Dendritic cell treated with granulocyte-macrophage colony-stimulating factor and Interleukin-4, amounts not matched to agents 40 ng/mL and 50 ng/mL, for 4 days (primary cell): ENCODE results near the gene CPS1.

Experiments used
- H3K27ac Mint-ChIP-seq: one replicate; pipeline ENCODE4 v1.8.0; 2022; ENCODE audit warnings: mild to moderate bottlenecking, mixed read lengths
- H3K27me3 Mint-ChIP-seq: one replicate; pipeline ENCODE4 v1.8.0; 2022; ENCODE audit warnings: mild to moderate bottlenecking, mixed read lengths
- H3K36me3 Mint-ChIP-seq: one replicate; pipeline ENCODE4 v1.8.0; 2022; ENCODE audit warnings: low read depth, mixed read lengths
- H3K4me1 Mint-ChIP-seq: one replicate; pipeline ENCODE4 v1.8.0; 2022; ENCODE audit warnings: low read depth, mixed read lengths
- H3K4me3 Mint-ChIP-seq: one replicate; pipeline ENCODE4 v1.8.0; 2022; ENCODE audit warnings: mild to moderate bottlenecking, moderate library complexity, mixed read lengths
- H3K9me3 Mint-ChIP-seq: one replicate; pipeline ENCODE4 v1.8.0; 2022; ENCODE audit warnings: mixed read lengths
- intact Hi-C: fragments of 100-400 bp; cut with micrococcal nuclease; formaldehyde crosslinking; loops from one replicate; pipeline ENCODE4 v1.15.0; 2022

Gene CPS1

DNA sequence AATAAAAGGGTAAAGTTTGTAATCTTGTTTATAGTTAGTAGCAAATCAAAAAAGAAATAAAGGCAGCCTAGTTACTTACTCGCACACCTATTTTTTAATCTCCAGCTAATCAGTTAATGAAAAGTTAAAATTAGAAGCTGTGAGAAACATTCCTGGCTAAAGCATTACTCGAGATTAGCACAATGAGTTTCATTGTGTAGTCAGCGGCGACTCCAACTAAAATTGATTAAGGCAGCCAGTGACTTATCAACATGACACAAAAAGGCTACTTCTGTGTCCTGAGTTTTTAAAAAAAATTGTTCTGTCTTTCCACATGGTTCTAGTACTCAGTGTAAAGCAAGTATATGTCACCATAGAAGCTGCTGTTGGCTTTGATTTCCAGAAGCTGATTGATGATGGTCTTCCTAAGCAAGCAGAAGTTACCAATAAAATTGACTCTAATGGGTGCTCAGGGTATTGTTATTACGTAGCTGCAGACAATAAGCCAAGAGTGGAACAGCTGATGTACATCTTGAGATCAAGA lies 159.2 kb downstream of the CPS1 start:
- intact Hi-C loops: no loop called here
- no peaks in the 10 kb centered on the region for H3K36me3 Mint-ChIP-seq
- H3K4me1 Mint-ChIP-seq: no peaks in the 10 kb centered on the region
- H3K27ac Mint-ChIP-seq: no peak overlapping the region
- H3K27me3 Mint-ChIP-seq: no peaks in the 10 kb centered on the region
- no peak overlapping the region for H3K4me3 Mint-ChIP-seq
- peaks cover 9% of the 10 kb centered on the region for H3K9me3 Mint-ChIP-seq

DNA sequence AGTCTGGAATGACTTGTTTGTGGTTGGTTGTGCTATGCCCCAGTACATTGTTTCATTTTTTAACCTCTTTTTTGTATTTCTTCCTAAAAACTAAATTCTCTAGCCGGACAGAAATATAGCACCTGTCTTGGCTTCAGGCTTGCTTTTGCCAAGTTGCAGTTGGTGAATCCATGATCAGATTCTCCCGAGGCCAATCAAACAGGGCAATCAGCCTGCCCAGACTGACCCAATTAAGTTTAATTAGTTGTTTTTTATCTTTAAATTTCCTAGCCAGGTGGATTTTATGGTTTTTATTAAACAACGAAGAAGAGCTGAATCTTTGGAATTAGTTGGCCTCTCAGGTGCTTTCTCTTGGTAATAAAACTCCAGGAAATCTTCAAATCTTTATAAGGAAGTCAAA lies 162.1 kb downstream of the CPS1 start:
- Mint-ChIP-seq H3K9me3 (no peaks in the 10 kb centered on the region), H3K36me3 (no peaks in the 10 kb centered on the region), H3K27ac (no peak overlapping the region), H3K27me3 (no peaks in the 10 kb centered on the region), H3K4me1 (no peaks in the 10 kb centered on the region), H3K4me3 (no peak overlapping the region)
- intact Hi-C loops: no loop called here

DNA sequence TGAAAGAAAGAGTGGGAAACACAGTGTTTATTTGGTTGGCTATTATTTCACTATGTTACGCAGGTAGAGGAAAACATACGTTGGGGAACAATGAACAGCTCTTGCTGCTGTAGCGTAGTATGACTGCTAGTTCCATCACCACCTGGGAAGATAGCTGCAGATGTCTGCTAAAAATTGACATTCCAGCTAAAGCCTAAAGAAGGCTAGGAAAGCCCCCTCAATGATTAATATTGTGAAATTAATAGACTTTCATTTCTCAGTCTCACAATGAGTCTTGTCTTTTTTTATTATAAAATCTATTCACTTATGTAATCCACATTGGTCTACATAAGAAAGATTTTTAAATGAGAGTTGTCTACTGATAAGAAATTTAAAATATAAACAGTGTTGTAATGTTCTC lies 165.7 kb downstream of the CPS1 start:
- H3K9me3 Mint-ChIP-seq: no peaks in the 10 kb centered on the region
- no peak overlapping the region for H3K27ac Mint-ChIP-seq
- no peak overlapping the region for H3K4me3 Mint-ChIP-seq
- no peaks in the 10 kb centered on the region for H3K4me1 Mint-ChIP-seq
- intact Hi-C loops: no loop called here
- no peaks in the 10 kb centered on the region for H3K36me3 Mint-ChIP-seq
- no peaks in the 10 kb centered on the region for H3K27me3 Mint-ChIP-seq

DNA sequence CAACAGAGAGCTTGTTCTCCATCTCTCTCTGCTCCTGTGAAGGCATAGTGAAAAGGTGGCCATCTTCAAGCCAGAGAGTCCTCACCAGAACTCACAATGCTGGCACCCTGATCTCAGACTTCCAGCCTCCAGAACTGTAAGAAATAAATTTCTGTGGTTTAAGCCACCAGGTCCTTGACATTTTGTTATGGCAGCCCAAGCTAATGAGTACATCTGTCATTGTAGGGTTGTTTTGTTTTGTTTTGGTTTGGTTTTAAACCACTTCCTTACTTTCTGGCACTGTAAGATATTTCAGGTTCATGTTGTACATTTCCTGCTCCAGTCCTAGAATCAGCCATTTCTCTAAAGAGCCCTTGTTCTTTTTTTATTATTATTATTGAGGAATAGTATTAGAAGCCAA lies 171.2 kb downstream of the CPS1 start:
- Mint-ChIP-seq H3K27me3 (no peaks in the 10 kb centered on the region), H3K4me3 (no peak overlapping the region), H3K36me3 (no peaks in the 10 kb centered on the region), H3K4me1 (no peaks in the 10 kb centered on the region), H3K27ac (no peak overlapping the region), H3K9me3 (no peaks in the 10 kb centered on the region)
- intact Hi-C loops: no loop called here
